GM12872 (cell line): ENCODE data around the gene DGKI.
A peak's percentile ranks its signal among the peaks of the same experiment; 100 is the strongest.

ENCODE experiments used
- TF ChIP-seq, protein P1 (sequence below): IDR thresholded peaks from 3 replicates; pipeline ENCODE4 v1.5.1; 2011; ENCODE audit warnings: low read depth, mild to moderate bottlenecking, low read length, moderate library complexity; ENCODE audit not compliant: insufficient read depth

DGKI gene

DNA sequence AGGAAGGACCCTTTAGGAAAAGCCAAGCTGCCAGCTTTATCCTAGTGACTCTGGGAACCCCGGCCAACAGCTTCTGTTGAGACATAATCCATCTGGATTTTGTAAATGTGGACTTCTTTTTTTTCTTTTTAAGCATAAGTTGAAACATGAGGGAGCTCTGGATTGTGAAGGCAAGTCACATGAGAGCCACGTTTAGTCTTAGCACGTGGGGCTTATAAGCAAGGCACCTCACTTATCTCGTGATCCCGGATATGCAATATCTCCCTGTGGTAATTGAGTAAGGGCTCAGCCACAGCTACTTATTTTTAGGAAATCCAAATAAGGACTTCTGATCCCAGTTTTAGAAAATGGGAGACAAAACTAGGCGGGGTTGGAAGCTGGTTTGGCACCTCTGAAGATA lies 392.0 kb downstream of the DGKI start:
- TF ChIP-seq, protein P1, sequence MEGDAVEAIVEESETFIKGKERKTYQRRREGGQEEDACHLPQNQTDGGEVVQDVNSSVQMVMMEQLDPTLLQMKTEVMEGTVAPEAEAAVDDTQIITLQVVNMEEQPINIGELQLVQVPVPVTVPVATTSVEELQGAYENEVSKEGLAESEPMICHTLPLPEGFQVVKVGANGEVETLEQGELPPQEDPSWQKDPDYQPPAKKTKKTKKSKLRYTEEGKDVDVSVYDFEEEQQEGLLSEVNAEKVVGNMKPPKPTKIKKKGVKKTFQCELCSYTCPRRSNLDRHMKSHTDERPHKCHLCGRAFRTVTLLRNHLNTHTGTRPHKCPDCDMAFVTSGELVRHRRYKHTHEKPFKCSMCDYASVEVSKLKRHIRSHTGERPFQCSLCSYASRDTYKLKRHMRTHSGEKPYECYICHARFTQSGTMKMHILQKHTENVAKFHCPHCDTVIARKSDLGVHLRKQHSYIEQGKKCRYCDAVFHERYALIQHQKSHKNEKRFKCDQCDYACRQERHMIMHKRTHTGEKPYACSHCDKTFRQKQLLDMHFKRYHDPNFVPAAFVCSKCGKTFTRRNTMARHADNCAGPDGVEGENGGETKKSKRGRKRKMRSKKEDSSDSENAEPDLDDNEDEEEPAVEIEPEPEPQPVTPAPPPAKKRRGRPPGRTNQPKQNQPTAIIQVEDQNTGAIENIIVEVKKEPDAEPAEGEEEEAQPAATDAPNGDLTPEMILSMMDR: no peak

DNA sequence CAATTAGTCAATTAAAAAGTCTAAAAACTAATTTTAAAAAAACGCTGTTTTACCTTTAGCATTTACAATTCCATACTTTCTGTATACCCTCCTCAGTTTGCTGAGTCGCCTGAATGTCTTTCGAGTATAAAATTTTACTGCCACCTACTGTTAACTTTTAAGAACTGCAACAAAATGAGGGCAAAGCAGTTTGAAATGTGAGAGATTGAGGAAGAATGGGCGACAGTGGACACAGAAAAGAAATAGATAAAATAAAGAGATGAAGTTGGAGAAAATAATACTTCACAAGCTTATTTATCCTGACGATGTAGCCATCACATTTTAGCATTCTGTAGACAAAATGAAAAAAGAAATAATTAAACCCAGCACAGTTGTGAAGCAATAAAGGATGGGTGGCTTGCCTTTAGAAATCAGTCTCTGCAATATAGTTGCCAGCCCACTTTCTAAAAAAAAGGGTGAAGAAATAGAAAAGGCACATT lies 392.5 kb downstream of the DGKI start:
- TF ChIP-seq, protein P1: peak; percentile 54

DNA sequence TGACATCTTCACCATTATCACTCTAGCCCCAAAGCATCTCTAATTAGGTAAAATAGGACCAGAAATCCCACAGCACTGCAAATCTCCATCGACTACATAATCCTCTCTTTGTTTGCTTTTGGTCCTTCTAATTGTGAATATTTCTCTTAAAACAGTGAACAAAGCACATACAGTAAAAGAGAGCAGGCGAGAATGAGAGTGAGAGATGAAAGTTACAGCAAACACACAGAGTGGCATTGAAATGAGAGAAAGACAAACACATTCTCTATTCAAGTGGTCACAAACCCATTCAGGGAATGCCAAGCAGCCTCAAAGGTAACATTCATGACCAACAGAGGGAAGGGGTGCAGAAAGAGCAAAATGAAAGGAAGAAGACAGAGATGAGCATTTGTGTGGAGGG lies 393.4 kb downstream of the DGKI start:
- TF ChIP-seq, protein P1: no peak

DNA sequence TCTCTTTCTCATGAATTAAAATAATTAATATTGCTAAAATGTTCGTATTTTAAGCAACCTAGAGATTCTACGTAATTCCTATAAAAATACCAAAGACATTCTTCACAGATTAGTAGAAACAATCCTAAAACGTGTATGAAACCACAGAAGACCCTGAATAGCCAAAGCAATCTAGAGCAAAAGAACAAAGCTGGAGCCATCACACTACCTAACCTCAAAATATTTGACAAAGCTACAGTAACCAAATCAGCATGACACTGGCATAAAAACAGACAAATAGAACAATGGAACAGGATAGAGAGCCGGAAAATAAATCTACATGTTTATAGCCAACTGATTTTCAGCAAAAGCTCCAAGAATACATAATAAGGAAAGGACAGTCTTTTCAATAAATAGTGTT lies 397.8 kb downstream of the DGKI start:
- TF ChIP-seq, protein P1: no peak

DNA sequence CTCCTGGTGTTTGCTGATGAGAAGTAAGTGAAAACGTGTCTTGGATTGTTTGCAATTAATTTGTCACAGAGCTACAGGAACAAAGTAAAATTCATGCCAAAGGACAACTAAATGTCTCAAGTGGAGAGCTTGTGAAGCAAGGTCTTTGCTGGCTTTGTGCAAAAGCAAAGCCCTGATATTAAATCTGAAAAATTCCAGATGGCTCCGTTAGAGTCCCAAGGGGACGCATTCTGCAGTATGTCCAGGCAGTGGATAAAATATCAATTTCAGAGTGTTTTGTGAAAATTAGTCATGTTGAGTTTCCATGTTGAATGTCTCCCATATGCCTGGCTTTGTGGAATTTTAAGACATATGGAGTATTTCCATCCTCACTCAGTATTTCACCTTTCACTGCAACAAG lies 400.7 kb downstream of the DGKI start:
- TF ChIP-seq, protein P1: no peak

DNA sequence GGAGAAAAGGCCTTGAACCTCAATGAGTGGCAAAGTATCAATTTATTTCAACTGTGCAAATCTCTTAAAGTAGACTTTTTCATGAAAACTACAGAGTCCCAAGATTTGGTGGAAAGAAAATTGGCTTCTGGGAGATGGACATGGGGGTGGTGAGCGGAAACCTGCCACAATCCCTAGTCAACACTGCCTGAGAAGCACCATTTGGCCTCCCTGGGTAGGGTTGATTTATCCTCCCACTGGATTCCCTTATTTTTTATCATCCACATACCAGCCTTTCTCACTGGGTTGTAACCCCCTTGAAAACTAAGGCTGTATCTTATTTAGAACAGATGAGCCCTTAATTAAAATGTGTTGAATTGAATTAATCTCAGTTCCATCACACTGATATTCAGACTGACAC lies 401.5 kb downstream of the DGKI start:
- TF ChIP-seq, protein P1: no peak

DNA sequence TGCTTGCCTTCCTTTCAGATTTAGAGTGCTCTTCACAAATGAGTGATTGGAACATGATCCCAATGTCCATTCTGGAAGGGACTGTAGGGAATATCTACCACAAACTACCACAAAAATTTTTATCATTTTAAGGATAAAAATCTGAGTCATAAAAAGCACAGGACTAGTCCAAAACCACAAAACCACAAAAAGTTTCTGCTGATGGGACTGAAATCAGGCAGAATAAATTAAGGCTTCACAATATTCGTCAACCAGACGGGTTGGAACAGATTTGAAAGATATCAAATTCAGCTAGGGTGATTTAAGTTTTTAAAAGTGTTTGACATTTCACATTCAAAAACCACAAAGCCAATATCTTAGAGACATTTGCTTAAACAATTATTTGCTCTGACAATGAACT lies 403.2 kb downstream of the DGKI start:
- TF ChIP-seq, protein P1: no peak

DNA sequence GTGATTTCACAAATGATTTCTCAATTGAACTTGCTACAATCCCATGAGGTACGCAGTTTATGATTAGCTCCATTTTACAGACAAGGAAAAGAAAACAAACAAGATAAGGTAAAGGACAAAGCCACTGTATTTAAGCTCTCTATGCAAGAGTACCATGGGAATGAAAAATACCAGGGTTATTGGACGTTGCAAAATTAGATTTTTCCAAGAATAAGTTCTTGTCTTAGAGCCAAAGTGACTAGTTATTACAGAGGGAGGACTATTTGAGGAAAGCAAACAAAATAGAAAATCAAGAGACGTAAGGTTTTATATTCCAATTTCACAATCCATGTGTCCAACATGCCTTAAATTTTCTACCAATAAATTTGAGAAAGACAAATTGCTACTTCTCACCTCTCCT lies 405.3 kb downstream of the DGKI start:
- TF ChIP-seq, protein P1: no peak
